Activated CD4-positive, alpha-beta T cell treated with anti-CD3 and anti-CD28 coated beads, Interleukin-2, Interleukin-4, amounts not matched to agents 100 ng/mL and 50 ng/mL, durations not matched to agents 16 hours and 8 hours (primary cell): ENCODE results near the gene CCDC66.
A peak's percentile ranks its signal among the peaks of the same experiment; 100 is the strongest.
"Not testable (repeated sequence)": the region's sequence is repeated elsewhere in the genome, so short reads cannot be mapped to it uniquely, and the experiment has no call there.

Experiments used
- DNase-seq: peaks from one replicate; pipeline ENCODE4 v3.0.0-alpha.2; 2020; ENCODE audit warnings: low spot score

The CCDC66 gene

GRCh38 chr3:56556908-56557830 lies at the start of gene CCDC66:
CCDC66 (plus strand) TSS chr3:56557175; CDS start chr3:56557243, 68 bp downstream.
- DNase-seq: peak; percentile 96

GRCh38 chr3:56519641-56520040 lies 37.3 kb upstream of the CCDC66 start:
- DNase-seq: no peak

GRCh38 chr3:56522374-56522773 lies 34.6 kb upstream of the CCDC66 start:
- no peak for DNase-seq

GRCh38 chr3:56525291-56525690 lies 31.7 kb upstream of the CCDC66 start:
- DNase-seq: no peak

GRCh38 chr3:56536735-56537134 lies 20.2 kb upstream of the CCDC66 start:
- DNase-seq: no peak

GRCh38 chr3:56547486-56547885 lies 9.5 kb upstream of the CCDC66 start:
- no peak for DNase-seq

- DNase-seq: no peak
Observed at GRCh38 chr3:56557831-56558170, 826 bp downstream of the CCDC66 start.

GRCh38 chr3:56573501-56573900 lies 16.5 kb downstream of the CCDC66 start:
- DNase-seq: no peak

- DNase-seq: not testable (repeated sequence)
Observed at GRCh38 chr3:56581941-56582340, 25.0 kb downstream of the CCDC66 start.

- DNase-seq: not testable (repeated sequence)
Observed at GRCh38 chr3:56584275-56584674, 27.3 kb downstream of the CCDC66 start.

GRCh38 chr3:56590814-56591213 lies 33.8 kb downstream of the CCDC66 start:
- no peak for DNase-seq

GRCh38 chr3:56591262-56591661 lies 34.3 kb downstream of the CCDC66 start:
- no peak for DNase-seq

GRCh38 chr3:56593455-56594158 lies 36.6 kb downstream of the CCDC66 start:
- peak; percentile 33 for DNase-seq

GRCh38 chr3:56595975-56596840 lies 39.2 kb downstream of the CCDC66 start:
- no peak for DNase-seq

GRCh38 chr3:56608479-56608878 lies 51.5 kb downstream of the CCDC66 start:
- not testable (repeated sequence) for DNase-seq

- no peak for DNase-seq
Observed at GRCh38 chr3:56610669-56611335, 53.8 kb downstream of the CCDC66 start.

GRCh38 chr3:56611364-56611763 lies 54.4 kb downstream of the CCDC66 start:
- no peak for DNase-seq

GRCh38 chr3:56612146-56612545 lies 55.2 kb downstream of the CCDC66 start:
- DNase-seq: peak; percentile 5

GRCh38 chr3:56613016-56613415 lies 56.0 kb downstream of the CCDC66 start:
- no peak for DNase-seq

GRCh38 chr3:56616478-56617006 lies 59.6 kb downstream of the CCDC66 start:
- DNase-seq: no peak

- no peak for DNase-seq
Observed at GRCh38 chr3:56620371-56620770, 63.4 kb downstream of the CCDC66 start.
